Testis (tissue), 2 donors: ENCODE data around the gene SH3RF3.

Experiments used
- POLR2A ChIP-seq: fragments of 450-650 bp; IDR thresholded peaks from one replicate; pipeline ENCODE4 v1.6.1; 2017; ENCODE audit warnings: antibody characterized with exemption, mild to moderate bottlenecking, moderate library complexity
- TF ChIP-seq, protein P1 (sequence below), 3 experiments: fragments of 450-650 bp in 2 of 3; fragments of 200-600 bp in 1 of 3; sonication (generic) in 1 of 3; IDR thresholded peaks; one replicate each; pipeline ENCODE4 v1.5.1; 2016 to 2019; ENCODE audit warnings: antibody characterized with exemption in 3 of 3, mild to moderate bottlenecking in 2 of 3, moderate library complexity in 1 of 3

- TF ChIP-seq, protein P1, sequence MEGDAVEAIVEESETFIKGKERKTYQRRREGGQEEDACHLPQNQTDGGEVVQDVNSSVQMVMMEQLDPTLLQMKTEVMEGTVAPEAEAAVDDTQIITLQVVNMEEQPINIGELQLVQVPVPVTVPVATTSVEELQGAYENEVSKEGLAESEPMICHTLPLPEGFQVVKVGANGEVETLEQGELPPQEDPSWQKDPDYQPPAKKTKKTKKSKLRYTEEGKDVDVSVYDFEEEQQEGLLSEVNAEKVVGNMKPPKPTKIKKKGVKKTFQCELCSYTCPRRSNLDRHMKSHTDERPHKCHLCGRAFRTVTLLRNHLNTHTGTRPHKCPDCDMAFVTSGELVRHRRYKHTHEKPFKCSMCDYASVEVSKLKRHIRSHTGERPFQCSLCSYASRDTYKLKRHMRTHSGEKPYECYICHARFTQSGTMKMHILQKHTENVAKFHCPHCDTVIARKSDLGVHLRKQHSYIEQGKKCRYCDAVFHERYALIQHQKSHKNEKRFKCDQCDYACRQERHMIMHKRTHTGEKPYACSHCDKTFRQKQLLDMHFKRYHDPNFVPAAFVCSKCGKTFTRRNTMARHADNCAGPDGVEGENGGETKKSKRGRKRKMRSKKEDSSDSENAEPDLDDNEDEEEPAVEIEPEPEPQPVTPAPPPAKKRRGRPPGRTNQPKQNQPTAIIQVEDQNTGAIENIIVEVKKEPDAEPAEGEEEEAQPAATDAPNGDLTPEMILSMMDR (IDR thresholded peaks at IDR 0.05) = no peak
- no peak for TF ChIP-seq POLR2A
These were observed 19.2 kb downstream of the SH3RF3 start for GRCh38 chr2:109148117-109148746.
